Measurements from ENCODE around the gene ZFP91. TPM values are rescaled to one million over a fixed set of nuclear protein-coding genes. Genes with fewer than 3 reads are reported as not detected.

Gene ZFP91
- polyA plus RNA-seq, 1 of the 3 experiments (the other 2 are of a cell fraction) = 12.2 TPM

DNA sequence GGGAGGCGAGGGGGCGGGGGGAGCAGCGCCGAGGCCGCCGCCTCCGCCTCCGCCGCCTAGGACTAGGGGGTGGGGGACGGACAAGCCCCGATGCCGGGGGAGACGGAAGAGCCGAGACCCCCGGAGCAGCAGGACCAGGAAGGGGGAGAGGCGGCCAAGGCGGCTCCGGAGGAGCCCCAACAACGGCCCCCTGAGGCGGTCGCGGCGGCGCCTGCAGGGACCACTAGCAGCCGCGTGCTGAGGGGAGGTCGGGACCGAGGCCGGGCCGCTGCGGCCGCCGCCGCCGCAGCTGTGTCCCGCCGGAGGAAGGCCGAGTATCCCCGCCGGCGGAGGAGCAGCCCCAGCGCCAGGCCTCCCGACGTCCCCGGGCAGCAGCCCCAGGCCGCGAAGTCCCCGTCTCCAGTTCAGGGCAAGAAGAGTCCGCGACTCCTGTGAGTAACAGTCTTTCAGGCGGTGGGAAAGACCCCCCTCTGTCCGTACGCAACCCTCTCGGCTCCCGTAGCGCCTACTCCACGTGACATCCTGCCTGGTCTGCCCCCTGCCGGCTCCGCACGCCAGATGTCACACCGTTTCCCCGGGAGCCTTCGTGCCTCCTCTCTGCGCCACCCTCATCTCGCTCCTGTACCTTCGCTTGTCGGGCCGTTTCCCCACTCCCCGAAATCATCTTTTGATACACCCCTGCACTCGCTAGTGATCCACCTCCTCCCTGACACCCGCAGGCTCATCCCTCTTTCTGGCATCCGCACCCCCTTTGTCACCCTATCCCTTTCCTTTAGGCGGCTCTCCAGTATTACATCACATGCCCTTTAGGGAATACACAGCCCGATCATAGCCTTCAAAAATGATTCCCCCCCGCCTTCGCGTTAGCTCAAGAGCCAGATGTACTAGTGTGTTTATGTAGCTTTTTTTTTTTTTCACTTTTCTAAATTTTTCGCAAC, 598 bp downstream of the ZFP91 start (continued):
- TF ChIP-seq FOSL2 (IDR thresholded peaks at IDR 0.05; ENCODE audit: borderline replicate concordance, low read depth) (no peak), CTCF (IDR thresholded peaks at IDR 0.05) (peak; percentile 76), GABPA (IDR thresholded peaks at IDR 0.05; ENCODE audit: low read depth) (no peak), RAD21 (IDR thresholded peaks at IDR 0.05; ENCODE audit: low read length) (0 out of 2 replicates have a peak, but pooled peaks have one; percentile 3), NRF1 (IDR thresholded peaks at IDR 0.05; ENCODE audit: low read depth, low read length) (no peak)
- TF ChIP-seq, protein P1, sequence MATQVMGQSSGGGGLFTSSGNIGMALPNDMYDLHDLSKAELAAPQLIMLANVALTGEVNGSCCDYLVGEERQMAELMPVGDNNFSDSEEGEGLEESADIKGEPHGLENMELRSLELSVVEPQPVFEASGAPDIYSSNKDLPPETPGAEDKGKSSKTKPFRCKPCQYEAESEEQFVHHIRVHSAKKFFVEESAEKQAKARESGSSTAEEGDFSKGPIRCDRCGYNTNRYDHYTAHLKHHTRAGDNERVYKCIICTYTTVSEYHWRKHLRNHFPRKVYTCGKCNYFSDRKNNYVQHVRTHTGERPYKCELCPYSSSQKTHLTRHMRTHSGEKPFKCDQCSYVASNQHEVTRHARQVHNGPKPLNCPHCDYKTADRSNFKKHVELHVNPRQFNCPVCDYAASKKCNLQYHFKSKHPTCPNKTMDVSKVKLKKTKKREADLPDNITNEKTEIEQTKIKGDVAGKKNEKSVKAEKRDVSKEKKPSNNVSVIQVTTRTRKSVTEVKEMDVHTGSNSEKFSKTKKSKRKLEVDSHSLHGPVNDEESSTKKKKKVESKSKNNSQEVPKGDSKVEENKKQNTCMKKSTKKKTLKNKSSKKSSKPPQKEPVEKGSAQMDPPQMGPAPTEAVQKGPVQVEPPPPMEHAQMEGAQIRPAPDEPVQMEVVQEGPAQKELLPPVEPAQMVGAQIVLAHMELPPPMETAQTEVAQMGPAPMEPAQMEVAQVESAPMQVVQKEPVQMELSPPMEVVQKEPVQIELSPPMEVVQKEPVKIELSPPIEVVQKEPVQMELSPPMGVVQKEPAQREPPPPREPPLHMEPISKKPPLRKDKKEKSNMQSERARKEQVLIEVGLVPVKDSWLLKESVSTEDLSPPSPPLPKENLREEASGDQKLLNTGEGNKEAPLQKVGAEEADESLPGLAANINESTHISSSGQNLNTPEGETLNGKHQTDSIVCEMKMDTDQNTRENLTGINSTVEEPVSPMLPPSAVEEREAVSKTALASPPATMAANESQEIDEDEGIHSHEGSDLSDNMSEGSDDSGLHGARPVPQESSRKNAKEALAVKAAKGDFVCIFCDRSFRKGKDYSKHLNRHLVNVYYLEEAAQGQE (IDR thresholded peaks at IDR 0.05; ENCODE audit: low read depth, low read length) = 0 out of 2 replicates have a peak, but pooled peaks have one; percentile 30

DNA sequence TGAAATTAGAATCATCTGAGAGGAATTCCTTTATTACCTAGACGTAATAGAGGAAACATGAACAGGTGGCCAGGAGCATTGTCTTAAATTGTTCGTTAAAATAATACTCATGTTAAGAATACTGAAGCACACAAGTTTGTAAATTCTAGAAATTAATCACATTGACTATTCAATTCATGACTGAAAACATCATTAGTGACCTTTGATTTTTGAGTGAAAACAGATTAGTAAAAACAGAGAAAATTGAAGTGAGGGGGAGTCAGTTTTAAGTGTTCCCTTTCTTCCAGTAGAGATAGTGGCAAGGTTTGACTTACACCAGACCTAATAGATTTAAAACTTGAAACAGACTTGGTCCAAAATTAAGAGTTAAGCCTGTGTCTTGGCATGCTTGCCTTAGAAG, 1.4 kb downstream of the ZFP91 start:
- peaks cover 34% of the 10 kb centered on the region for H4K20me1 ChIP-seq (ENCODE audit: insufficient read depth)
- H3K36me3 ChIP-seq (replicated peaks in 1 of 2; ENCODE audit: control insufficient read depth in 1 of 2, insufficient read depth in 2 of 2, low read length in 1 of 2) = peaks cover 12 to 16% of the 10 kb centered on the region in 2 experiments
- TF ChIP-seq FOXM1 (IDR thresholded peaks at IDR 0.05; ENCODE audit: low read depth) (no peak), TEAD4 (IDR thresholded peaks at IDR 0.05; ENCODE audit: borderline replicate concordance, insufficient read depth) (no peak), RAD21 (IDR thresholded peaks at IDR 0.05; ENCODE audit: low read length) (no peak), TCF12 (IDR thresholded peaks at IDR 0.05) (no peak), NRF1 (IDR thresholded peaks at IDR 0.05; ENCODE audit: low read depth, low read length) (no peak), SIN3A (IDR thresholded peaks at IDR 0.05; ENCODE audit: borderline replicate concordance, low read depth, low read length) (no peak), MXI1 (IDR thresholded peaks at IDR 0.05; ENCODE audit: low read depth, low read length) (no peak)
- TF ChIP-seq, protein P1 (IDR thresholded peaks at IDR 0.05; ENCODE audit: low read depth, low read length) = no peak
- H3K4me2 ChIP-seq = peak overlapping the region; percentile 77
- H3K4me3 ChIP-seq (ENCODE audit: low read depth in 2 of 2, low read length in 1 of 2) = peak overlapping the region; percentile 78 to 97
- H3K9me2 ChIP-seq = no peaks in the 10 kb centered on the region; the same call in 1 of the 2 replicates
- ChIA-PET CTCF (interaction anchor here (1.3 kb wide), 1 partner anchor 49 kb away, joined by 4 read pairs; no protein-coding TSS in a partner anchor), POLR2A (no interaction called here)
- peaks cover 77% of the 10 kb centered on the region for H3K79me2 ChIP-seq (ENCODE audit: insufficient read depth)
- H3K9ac ChIP-seq = peak overlapping the region; percentile 94; the same call in 1 of the 2 replicates
- H2AFZ ChIP-seq (ENCODE audit: low read depth) = no peak overlapping the region
- peaks cover 34% of the 10 kb centered on the region for H3F3A ChIP-seq (replicated peaks; ENCODE audit: insufficient read depth)
- no peaks in the 10 kb centered on the region for H3K27me3 ChIP-seq (ENCODE audit: insufficient read depth)
- no peaks in the 10 kb centered on the region for H3K9me3 ChIP-seq
- peaks cover 14 to 41% of the 10 kb centered on the region in 2 experiments; a peak in 3 of 4 replicates for H3K4me1 ChIP-seq (ENCODE audit: control insufficient read depth in 1 of 2, insufficient read depth in 2 of 2, low read depth in 1 of 2, low read length in 1 of 2)
- DNase-seq = no peak
- peak overlapping the region; percentile 94 to 95; a peak in 3 of 4 replicates for H3K27ac ChIP-seq (ENCODE audit: low read depth in 2 of 2, low read length in 1 of 2)
- 4% methylated on average over 2 of the region's 2 CpGs for WGBS (ENCODE audit: low lambda C conversion rate)
